Measurements from ENCODE around the gene DCTN4. TPM values are rescaled to one million over a fixed set of nuclear protein-coding genes. Genes with fewer than 3 reads are reported as not detected.

DCTN4 gene
- total and polyA plus RNA-seq, 12 donors, result 30.4 to 113 (median 84.3) TPM

DNA sequence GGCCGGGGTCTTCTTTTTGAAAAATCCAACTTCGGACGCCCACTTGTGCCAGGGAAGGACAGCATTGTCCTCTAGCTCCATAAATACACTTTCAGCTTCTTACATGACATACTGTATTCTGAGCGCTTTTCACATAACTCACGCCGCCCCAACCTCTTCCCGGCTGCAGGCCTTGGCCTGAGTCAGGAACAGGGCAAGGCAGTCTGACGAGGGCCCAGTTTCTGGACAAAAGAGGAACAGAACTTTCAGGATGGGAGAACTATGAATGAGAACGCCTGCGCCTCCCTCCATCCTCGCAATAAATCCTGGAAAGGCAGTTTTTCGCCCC is 650 bp downstream of the DCTN4 start:
- peak; percentile 44 to 72 for TF ChIP-seq POLR2A (IDR thresholded peaks at IDR 0.05)
- TF ChIP-seq, protein P1, sequence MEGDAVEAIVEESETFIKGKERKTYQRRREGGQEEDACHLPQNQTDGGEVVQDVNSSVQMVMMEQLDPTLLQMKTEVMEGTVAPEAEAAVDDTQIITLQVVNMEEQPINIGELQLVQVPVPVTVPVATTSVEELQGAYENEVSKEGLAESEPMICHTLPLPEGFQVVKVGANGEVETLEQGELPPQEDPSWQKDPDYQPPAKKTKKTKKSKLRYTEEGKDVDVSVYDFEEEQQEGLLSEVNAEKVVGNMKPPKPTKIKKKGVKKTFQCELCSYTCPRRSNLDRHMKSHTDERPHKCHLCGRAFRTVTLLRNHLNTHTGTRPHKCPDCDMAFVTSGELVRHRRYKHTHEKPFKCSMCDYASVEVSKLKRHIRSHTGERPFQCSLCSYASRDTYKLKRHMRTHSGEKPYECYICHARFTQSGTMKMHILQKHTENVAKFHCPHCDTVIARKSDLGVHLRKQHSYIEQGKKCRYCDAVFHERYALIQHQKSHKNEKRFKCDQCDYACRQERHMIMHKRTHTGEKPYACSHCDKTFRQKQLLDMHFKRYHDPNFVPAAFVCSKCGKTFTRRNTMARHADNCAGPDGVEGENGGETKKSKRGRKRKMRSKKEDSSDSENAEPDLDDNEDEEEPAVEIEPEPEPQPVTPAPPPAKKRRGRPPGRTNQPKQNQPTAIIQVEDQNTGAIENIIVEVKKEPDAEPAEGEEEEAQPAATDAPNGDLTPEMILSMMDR (IDR thresholded peaks at IDR 0.05), result no peak
- peak overlapping the region; percentile 86 to 98 (median 95) for H3K27ac ChIP-seq
- intact Hi-C loops (cut with DNase I), result no loop called here
- peaks cover 16 to 57% of the 10 kb centered on the region in 2 donors for H3K4me1 ChIP-seq (replicated peaks in 1 of 2)
- peak overlapping the region; percentile 21 to 96 (median 63) for H3K4me3 ChIP-seq
- H3K27me3 ChIP-seq, result no peaks in the 10 kb centered on the region
- peaks cover 0 to 32% of the 10 kb centered on the region in 2 donors for H3K36me3 ChIP-seq (replicated peaks in 1 of 2)
- no peaks in the 10 kb centered on the region for H3K9me3 ChIP-seq (replicated peaks in 1 of 3)
- DNase-seq, result no peak
- 3 to 4% (median 4%) methylated on average over 8 to 12 of the region's 12 CpGs for WGBS, 4 donors

DNA sequence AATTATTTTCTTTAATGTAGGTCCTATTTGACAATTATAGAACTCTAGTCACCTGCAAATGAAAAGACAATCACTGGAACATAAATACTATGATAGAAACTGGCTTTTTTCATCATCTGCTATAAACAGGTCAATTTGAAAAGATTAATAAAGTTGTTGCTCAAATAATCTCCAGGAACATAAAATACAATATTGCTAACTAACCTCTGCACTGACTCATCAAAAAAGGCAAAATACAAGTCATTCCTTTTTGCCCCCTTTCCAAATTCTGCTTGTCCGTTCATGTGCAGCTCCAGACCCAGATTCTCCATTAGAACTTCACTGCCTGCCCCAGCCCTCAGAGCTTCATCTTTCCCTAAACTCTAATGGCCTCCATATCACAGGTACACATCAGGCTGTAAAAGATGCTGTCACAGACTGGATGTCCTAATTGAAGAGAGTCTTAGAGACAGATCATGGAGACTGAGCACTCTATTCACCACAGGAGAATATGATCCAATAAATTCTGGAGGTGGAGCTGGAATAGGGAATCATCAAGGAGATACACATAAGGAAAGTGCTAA is 1.6 kb downstream of the DCTN4 start:
- WGBS, 4 donors, result 74 to 86% (median 75%) methylated on average over 1 of the region's 1 CpG
- TF ChIP-seq, protein P1 (IDR thresholded peaks at IDR 0.05), result no peak
- TF ChIP-seq POLR2A (IDR thresholded peaks at IDR 0.05), result no peak
- H3K36me3 ChIP-seq (replicated peaks in 1 of 2), result peaks cover 0 to 42% of the 10 kb centered on the region in 2 donors
- H3K4me1 ChIP-seq (replicated peaks in 1 of 2), result peaks cover 12 to 47% of the 10 kb centered on the region in 2 donors
- H3K9me3 ChIP-seq (replicated peaks in 1 of 3), result no peaks in the 10 kb centered on the region
- H3K4me3 ChIP-seq, result peak overlapping the region in 1 of 4 donors; percentile 75
- intact Hi-C loops (cut with DNase I), result no loop called here
- DNase-seq, result no peak
- no peaks in the 10 kb centered on the region for H3K27me3 ChIP-seq
- H3K27ac ChIP-seq, result peak overlapping the region in 4 of 5 donors; percentile 41 to 98 (median 95)

DNA sequence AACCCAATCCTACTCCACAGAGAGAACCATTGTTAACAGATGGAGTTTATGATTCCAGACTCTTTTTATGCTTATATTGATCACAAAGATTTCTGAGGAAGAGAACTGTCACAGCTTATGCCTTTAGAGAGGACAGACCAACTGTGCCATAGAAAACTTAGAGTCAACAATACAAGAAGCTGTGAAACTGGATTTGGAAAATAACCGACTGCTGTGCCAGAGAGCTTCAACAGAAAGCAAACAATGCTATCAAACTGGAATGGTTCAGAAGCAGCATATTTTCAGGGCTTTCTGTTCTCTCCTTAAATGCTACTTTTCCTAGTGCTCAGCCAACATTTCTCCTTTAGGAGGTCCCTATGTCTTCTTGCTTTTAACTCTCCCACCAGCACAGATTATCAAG is 5.0 kb downstream of the DCTN4 start:
- Histone ChIP-seq H3K4me1 (replicated peaks in 1 of 2) (peaks cover 18 to 73% of the 10 kb centered on the region in 2 donors), H3K4me3 (no peak overlapping the region), H3K27ac (no peak overlapping the region), H3K36me3 (replicated peaks in 1 of 2) (peaks cover 0 to 53% of the 10 kb centered on the region in 2 donors), H3K9me3 (replicated peaks in 1 of 3) (no peaks in the 10 kb centered on the region), H3K27me3 (no peaks in the 10 kb centered on the region)
- DNase-seq, result no peak
- TF ChIP-seq, protein P1 (IDR thresholded peaks at IDR 0.05), result no peak
- TF ChIP-seq POLR2A (IDR thresholded peaks at IDR 0.05), result no peak
- whole genome bisulfite sequencing, 4 donors, result 85 to 100% (median 89%) methylated on average over 1 of the region's 1 CpG
- intact Hi-C loops (cut with DNase I), result no loop called here

DNA sequence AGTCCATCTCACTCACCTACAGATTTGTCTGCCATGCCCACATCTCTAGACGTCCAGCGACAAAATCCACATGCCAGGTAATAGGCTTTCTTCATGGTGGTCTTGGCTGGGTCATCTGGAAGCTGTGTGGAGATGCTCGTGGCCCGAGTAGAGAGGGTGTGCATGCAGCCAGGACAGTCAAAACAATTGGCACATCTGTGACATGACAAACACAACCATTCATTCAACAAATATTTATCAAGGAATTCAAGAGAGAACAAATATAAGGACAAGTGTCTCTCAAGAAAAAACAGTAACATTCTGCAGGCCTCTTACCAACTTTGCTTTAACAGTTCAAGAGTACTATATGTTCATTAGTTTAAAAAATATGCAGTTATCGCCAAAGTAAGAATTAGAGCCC is 5.4 kb downstream of the DCTN4 start:
- Histone ChIP-seq H3K9me3 (replicated peaks in 1 of 3) (no peaks in the 10 kb centered on the region), H3K27me3 (no peaks in the 10 kb centered on the region), H3K27ac (no peak overlapping the region), H3K4me3 (no peak overlapping the region), H3K36me3 (replicated peaks in 1 of 2) (peaks cover 0 to 53% of the 10 kb centered on the region in 2 donors), H3K4me1 (replicated peaks in 1 of 2) (peaks cover 18 to 73% of the 10 kb centered on the region in 2 donors)
- no peak for TF ChIP-seq POLR2A (IDR thresholded peaks at IDR 0.05)
- TF ChIP-seq, protein P1 (IDR thresholded peaks at IDR 0.05), result no peak
- DNase-seq, result no peak
- intact Hi-C loops (cut with DNase I), result no loop called here
- 87 to 93% (median 92%) methylated on average over 5 of the region's 5 CpGs for WGBS, 4 donors

Measured in adrenal gland (tissue), 12 donors.